ENCODE data around the gene LGR5.

GRCh38 chr12:71601546-71601945 is 161.9 kb downstream of the LGR5 start:
- TF ChIP-seq SUPT5H (IDR thresholded peaks at IDR 0.05) (no peak), ZHX1 (conservative IDR thresholded peaks at IDR 0.05; ENCODE audit: low read length) (no peak), SIN3A (IDR thresholded peaks at IDR 0.05; ENCODE audit: borderline replicate concordance in 2 of 2, control insufficient read depth in 1 of 2, low read depth in 2 of 2, low read length in 2 of 2) (no peak), CEBPB (tag; IDR thresholded peaks at IDR 0.05) (no peak), E2F3 (CRISPR knock-in tag; IDR thresholded peaks at IDR 0.05) (no peak), FOSL1 (tag; conservative IDR thresholded peaks at IDR 0.05) (no peak), CHD4 (IDR thresholded peaks at IDR 0.05; ENCODE audit: insufficient read depth, insufficient replicate concordance, low read depth, low read length, poor library complexity, severe bottlenecking) (no peak)

Data from K562 (cell line).